CD8-positive, alpha-beta memory T cell (primary cell): ENCODE data around the gene ORM1. TPM values are rescaled to one million over a fixed set of nuclear protein-coding genes. Genes with fewer than 3 reads are reported as not detected.
A peak's percentile ranks its signal among the peaks of the same experiment; 100 is the strongest.

Source experiments
- CTCF ChIA-PET: fragments of 350-600 bp; sonication (Branson Sonifier 250); formaldehyde crosslinking; loops from one replicate; lab custom pipeline; 2021; ENCODE audit warnings: antibody characterized with exemption; lab: Charles Lee
- POLR2A ChIA-PET: fragments of 350-600 bp; sonication (Branson Sonifier 250); formaldehyde crosslinking; loops from one replicate; lab custom pipeline; 2021; ENCODE audit warnings: antibody characterized with exemption; lab: Charles Lee
- DNase-seq, 5 donors: peaks; one replicate each; pipeline versions ENCODE4 v3.0.0 to v3.0.0-alpha.2; 2020 to 2022; ENCODE audit warnings: mixed read lengths in 1 of 5
- H3K27ac ChIP-seq: one replicate; pipeline ENCODE4 v1.7.0; 2013; ENCODE audit warnings: low read depth, mild to moderate bottlenecking, low read length, moderate library complexity
- H3K27me3 ChIP-seq: 2 replicates; pipeline ENCODE4 v1.7.0; 2013; ENCODE audit warnings: low read length, mild to moderate bottlenecking; ENCODE audit not compliant: insufficient read depth, poor library complexity, severe bottlenecking
- H3K36me3 ChIP-seq: 2 replicates; pipeline ENCODE4 v1.7.0; 2013; ENCODE audit warnings: mild to moderate bottlenecking, low read length, moderate library complexity; ENCODE audit not compliant: insufficient read depth
- H3K4me1 ChIP-seq: 2 replicates; pipeline ENCODE4 v1.7.0; 2013; ENCODE audit warnings: mild to moderate bottlenecking, low read length, moderate library complexity; ENCODE audit not compliant: insufficient read depth
- H3K4me3 ChIP-seq: 2 replicates; pipeline ENCODE4 v1.7.0; 2013; ENCODE audit warnings: mild to moderate bottlenecking, low read length
- H3K9me3 ChIP-seq: 2 replicates; pipeline ENCODE4 v1.7.0; 2013; ENCODE audit warnings: mild to moderate bottlenecking, low read length
- H3K27ac Mint-ChIP-seq, 8 donors: one replicate each; pipeline ENCODE4 v1.8.0; 2020 to 2021; ENCODE audit warnings: mixed read lengths in 8 of 8, mild to moderate bottlenecking in 6 of 8, inconsistent platforms in 3 of 8, moderate library complexity in 3 of 8
- H3K27me3 Mint-ChIP-seq, 2 donors: one replicate each; pipeline ENCODE4 v1.8.0; 2020 to 2021; ENCODE audit warnings: mixed read lengths in 2 of 2, mild to moderate bottlenecking in 1 of 2, moderate library complexity in 1 of 2
- H3K36me3 Mint-ChIP-seq, 3 donors: one replicate each; pipeline ENCODE4 v1.8.0; 2020 to 2021; ENCODE audit warnings: mixed read lengths in 3 of 3, inconsistent platforms in 1 of 3, mild to moderate bottlenecking in 1 of 3
- H3K4me1 Mint-ChIP-seq, 3 donors: one replicate each; pipeline ENCODE4 v1.8.0; 2020 to 2021; ENCODE audit warnings: mixed read lengths in 3 of 3, inconsistent platforms in 1 of 3, mild to moderate bottlenecking in 1 of 3
- H3K4me3 Mint-ChIP-seq, 7 donors: one replicate each; pipeline ENCODE4 v1.8.0; 2020 to 2021; ENCODE audit warnings: mixed read lengths in 7 of 7, mild to moderate bottlenecking in 6 of 7, moderate library complexity in 4 of 7, inconsistent platforms in 2 of 7
- H3K9me3 Mint-ChIP-seq, 5 donors: one replicate each; pipeline ENCODE4 v1.8.0; 2020 to 2022; ENCODE audit warnings: mixed read lengths in 5 of 5, mild to moderate bottlenecking in 3 of 5, moderate library complexity in 2 of 5, inconsistent platforms in 1 of 5
- polyA plus RNA-seq: library from polyadenylated mRNA; unstranded; fragments of 300-500 nt; fragmentation: Illumina TruSeq; gene quantifications from one replicate; pipeline ENCODE4 v1.2.3, GENCODE V29; 2021
- total RNA-seq, 2 experiments: library from RNA; stranded (reverse); gene quantifications; one replicate each; pipeline ENCODE4 v1.2.3, GENCODE V29; 2021

The ORM1 gene
- total and polyA plus RNA-seq, 3 experiments from 2014 or later: not detected

- no peaks in the 10 kb centered on the region for H3K9me3 Mint-ChIP-seq
- H3K4me1 Mint-ChIP-seq: peaks cover 0 to 11% (median 0%) of the 10 kb centered on the region in 3 donors
- H3K36me3 Mint-ChIP-seq: no peaks in the 10 kb centered on the region
Measured at GRCh38 chr9:114304416-114305188, 18.3 kb upstream of the ORM1 start.

GRCh38 chr9:114307899-114308267, 15.0 kb upstream of the ORM1 start:
- peak overlapping the region in 1 of 8 donors; percentile 47 for H3K27ac Mint-ChIP-seq
- ChIA-PET CTCF (no interaction called here), POLR2A (no interaction called here)
- no peak overlapping the region for H3K27ac ChIP-seq
- H3K27me3 ChIP-seq: no peaks in the 10 kb centered on the region
- H3K4me1 Mint-ChIP-seq: peaks cover 0 to 11% (median 0%) of the 10 kb centered on the region in 3 donors
- no peaks in the 10 kb centered on the region for H3K36me3 Mint-ChIP-seq
- peaks cover 2 to 20% of the 10 kb centered on the region in 2 donors for H3K27me3 Mint-ChIP-seq
- no peak overlapping the region for H3K4me3 Mint-ChIP-seq
- H3K9me3 ChIP-seq: no peaks in the 10 kb centered on the region
- H3K4me1 ChIP-seq: no peaks in the 10 kb centered on the region
- H3K36me3 ChIP-seq: no peaks in the 10 kb centered on the region
- no peak for DNase-seq
- no peak overlapping the region for H3K4me3 ChIP-seq
- H3K9me3 Mint-ChIP-seq: no peaks in the 10 kb centered on the region

More at GRCh38 chr9:114304416-114305188, 18.3 kb upstream of the ORM1 start:
- ChIA-PET CTCF (no interaction called here), POLR2A (no interaction called here)
- no peaks in the 10 kb centered on the region for H3K36me3 ChIP-seq
- Mint-ChIP-seq H3K4me3 (no peak overlapping the region), H3K27ac (peak overlapping the region in 1 of 8 donors; percentile 77), H3K27me3 (peaks cover 2 to 20% of the 10 kb centered on the region in 2 donors)
- no peak overlapping the region for H3K27ac ChIP-seq
- no peak overlapping the region for H3K4me3 ChIP-seq
- DNase-seq: peak in 1 of 5 donors; percentile 28
- no peaks in the 10 kb centered on the region for H3K9me3 ChIP-seq
- no peaks in the 10 kb centered on the region for H3K4me1 ChIP-seq
- H3K27me3 ChIP-seq: no peaks in the 10 kb centered on the region

GRCh38 chr9:114308361-114308950, 14.4 kb upstream of the ORM1 start:
- Histone ChIP-seq H3K4me3 (no peak overlapping the region), H3K27me3 (no peaks in the 10 kb centered on the region), H3K9me3 (no peaks in the 10 kb centered on the region), H3K4me1 (no peaks in the 10 kb centered on the region), H3K27ac (no peak overlapping the region), H3K36me3 (no peaks in the 10 kb centered on the region)
- ChIA-PET CTCF (interaction anchor here (1.6 kb wide), 1 partner anchor 17 kb away, joined by 3 read pairs; no protein-coding TSS in a partner anchor), POLR2A (no interaction called here)
- no peak for DNase-seq
- Mint-ChIP-seq H3K27ac (no peak overlapping the region), H3K36me3 (no peaks in the 10 kb centered on the region), H3K4me1 (peaks cover 0 to 11% (median 0%) of the 10 kb centered on the region in 3 donors), H3K27me3 (peaks cover 2 to 20% of the 10 kb centered on the region in 2 donors), H3K9me3 (no peaks in the 10 kb centered on the region), H3K4me3 (no peak overlapping the region)

GRCh38 chr9:114309096-114309495, 13.8 kb upstream of the ORM1 start:
- H3K9me3 Mint-ChIP-seq: no peaks in the 10 kb centered on the region
- no peak overlapping the region for H3K27ac Mint-ChIP-seq
- no peak overlapping the region for H3K27ac ChIP-seq
- no peak overlapping the region for H3K4me3 Mint-ChIP-seq
- peaks cover 2 to 18% of the 10 kb centered on the region in 2 donors for H3K27me3 Mint-ChIP-seq
- ChIA-PET CTCF (interaction anchor here (1.6 kb wide), 1 partner anchor 18 kb away, joined by 3 read pairs; no protein-coding TSS in a partner anchor), POLR2A (no interaction called here)
- no peak for DNase-seq
- H3K36me3 ChIP-seq: no peaks in the 10 kb centered on the region
- no peaks in the 10 kb centered on the region for H3K9me3 ChIP-seq
- H3K36me3 Mint-ChIP-seq: no peaks in the 10 kb centered on the region
- H3K27me3 ChIP-seq: no peaks in the 10 kb centered on the region
- H3K4me1 ChIP-seq: no peaks in the 10 kb centered on the region
- no peak overlapping the region for H3K4me3 ChIP-seq
- H3K4me1 Mint-ChIP-seq: peaks cover 0 to 11% (median 0%) of the 10 kb centered on the region in 3 donors

- Histone ChIP-seq H3K27ac (no peak overlapping the region), H3K36me3 (no peaks in the 10 kb centered on the region), H3K9me3 (no peaks in the 10 kb centered on the region), H3K4me1 (no peaks in the 10 kb centered on the region), H3K27me3 (no peaks in the 10 kb centered on the region), H3K4me3 (no peak overlapping the region)
- Mint-ChIP-seq H3K9me3 (no peaks in the 10 kb centered on the region), H3K36me3 (no peaks in the 10 kb centered on the region), H3K4me3 (no peak overlapping the region), H3K4me1 (peaks cover 0 to 5% (median 0%) of the 10 kb centered on the region in 3 donors), H3K27ac (no peak overlapping the region), H3K27me3 (peaks cover 0 to 8% of the 10 kb centered on the region in 2 donors)
- ChIA-PET CTCF (interaction anchor here (1.0 to 1.6 kb wide), 3 partner anchors 19 to 78 kb away, joined by 3 to 4 read pairs (median 3); partner anchors contain the start of gene AKNA), POLR2A (no interaction called here)
- peak in 1 of 5 donors; percentile 17 for DNase-seq
Measured at GRCh38 chr9:114310471-114311450, 12.1 kb upstream of the ORM1 start.

GRCh38 chr9:114311571-114312512, 11.1 kb upstream of the ORM1 start:
- H3K36me3 ChIP-seq: no peaks in the 10 kb centered on the region
- H3K36me3 Mint-ChIP-seq: no peaks in the 10 kb centered on the region
- H3K27ac Mint-ChIP-seq: no peak overlapping the region
- DNase-seq: peak in 1 of 5 donors; percentile 13
- peaks cover 0 to 12% of the 10 kb centered on the region in 2 donors for H3K27me3 Mint-ChIP-seq
- H3K27me3 ChIP-seq: no peaks in the 10 kb centered on the region
- H3K4me3 ChIP-seq: no peak overlapping the region
- no peak overlapping the region for H3K4me3 Mint-ChIP-seq
- CTCF ChIA-PET: no interaction called here
- no peaks in the 10 kb centered on the region for H3K4me1 ChIP-seq
- POLR2A ChIA-PET: no interaction called here
- H3K27ac ChIP-seq: no peak overlapping the region
- H3K4me1 Mint-ChIP-seq: no peaks in the 10 kb centered on the region
- H3K9me3 Mint-ChIP-seq: no peaks in the 10 kb centered on the region
- no peaks in the 10 kb centered on the region for H3K9me3 ChIP-seq

GRCh38 chr9:114312513-114312875, 10.4 kb upstream of the ORM1 start:
- Histone ChIP-seq H3K27ac (no peak overlapping the region), H3K4me3 (no peak overlapping the region), H3K4me1 (no peaks in the 10 kb centered on the region), H3K27me3 (no peaks in the 10 kb centered on the region), H3K36me3 (no peaks in the 10 kb centered on the region), H3K9me3 (no peaks in the 10 kb centered on the region)
- ChIA-PET POLR2A (no interaction called here), CTCF (no interaction called here)
- H3K36me3 Mint-ChIP-seq: no peaks in the 10 kb centered on the region
- H3K9me3 Mint-ChIP-seq: no peaks in the 10 kb centered on the region
- no peak overlapping the region for H3K27ac Mint-ChIP-seq
- H3K4me3 Mint-ChIP-seq: no peak overlapping the region
- DNase-seq: peak in 1 of 5 donors; percentile 30
- H3K27me3 Mint-ChIP-seq: peaks cover 0 to 12% of the 10 kb centered on the region in 2 donors
- H3K4me1 Mint-ChIP-seq: no peaks in the 10 kb centered on the region
